Body of pancreas (tissue), 4 donors: Measurements from ENCODE around the gene WWOX. TPM values are rescaled to one million over a fixed set of nuclear protein-coding genes. Genes with fewer than 3 reads are reported as not detected.

Experiments used
- ATAC-seq: fragments of 150-250 bp; one replicate; pipeline ENCODE4 v1.9.1; 2016
- DNase-seq, 4 donors: peaks; one replicate each; pipeline ENCODE4 v3.0.0-alpha.2; 2019
- H3K27ac ChIP-seq, 4 donors: fragments of 200-600 bp; sonication (generic); 1 replicate in 3 of 4; 2 replicates in 1 of 4; pipeline versions ENCODE4 v1.5.1 to v1.6.1; 2016 to 2019; ENCODE audit warnings: mild to moderate bottlenecking in 1 of 4, mixed read lengths in 1 of 4, moderate library complexity in 1 of 4
- H3K27me3 ChIP-seq, 2 donors: fragments of 200-600 bp; sonication (generic); one replicate each; pipeline ENCODE4 v1.6.0; 2016; ENCODE audit warnings: mild to moderate bottlenecking in 1 of 2
- H3K36me3 ChIP-seq, 2 donors: fragments of 200-600 bp; sonication (generic); replicated peaks in 1 of 2; 2 replicates each; pipeline ENCODE4 v1.5.1; 2016; ENCODE audit warnings: low read depth in 2 of 2; ENCODE audit not compliant: insufficient read depth in 1 of 2
- H3K4me1 ChIP-seq: fragments of 200-600 bp; sonication (generic); one replicate; pipeline ENCODE4 v1.6.0; 2016
- H3K4me3 ChIP-seq, 2 donors: fragments of 200-600 bp; sonication (generic); 1 replicate in 1 of 2; 2 replicates in 1 of 2; pipeline ENCODE4 v1.5.1; 2016 to 2019
- H3K9me3 ChIP-seq, 3 donors: fragments of 200-600 bp; sonication (generic); 1 replicate in 2 of 3; 2 replicates in 1 of 3; pipeline ENCODE4 v1.5.1; 2016
- CTCF ChIP-seq, 7 experiments: fragments of 450-650 bp in 4 of 7; fragments of 200-600 bp in 3 of 7; sonication (generic) in 3 of 7; IDR thresholded peaks; one replicate each; pipeline ENCODE4 v1.5.1; 2016 to 2019; ENCODE audit warnings: antibody characterized with exemption in 7 of 7
- POLR2A ChIP-seq, 3 donors: fragments of 450-650 bp; IDR thresholded peaks; one replicate each; pipeline ENCODE4 v1.6.1; 2016; ENCODE audit warnings: antibody characterized with exemption in 3 of 3, mild to moderate bottlenecking in 2 of 3
- WGBS, 2 donors: methylation state at CpG; one replicate each; pipeline ENCODE4 v1.1.5; 2017; 5-methylcytosine and 5-hydroxymethylcytosine counted together
- intact Hi-C: fragments of 100-400 bp; cut with DNase I; formaldehyde crosslinking; loops from one replicate; pipeline ENCODE4 v1.15.1; 2023
- total RNA-seq, 2 donors: library from RNA; depleted of rRNA; stranded (reverse); fragments of >200 nt; gene quantifications; one replicate each; pipeline ENCODE4 v1.1.0, GENCODE V29; 2016

WWOX gene
- total RNA-seq, 2 donors from 2014 or later: 52.7 to 67.2 TPM

GRCh38 chr16:79067600-79067999 lies 968.1 kb downstream of the WWOX start:
- 85 to 93% methylated on average over 7 of the region's 7 CpGs for WGBS, 2 donors
- no peaks in the 10 kb centered on the region for H3K36me3 ChIP-seq
- no peaks in the 10 kb centered on the region for H3K9me3 ChIP-seq
- intact Hi-C loops: loop anchor here (10.0 kb wide), 1 partner anchor 63 kb away; no protein-coding TSS in a partner anchor
- TF ChIP-seq CTCF (IDR thresholded peaks at IDR 0.05) (no peak), POLR2A (IDR thresholded peaks at IDR 0.05) (no peak)
- DNase-seq (no peak), ATAC-seq (no peak)
- no peak overlapping the region for H3K4me3 ChIP-seq
- peaks cover 6% of the 10 kb centered on the region for H3K4me1 ChIP-seq
- no peaks in the 10 kb centered on the region for H3K27me3 ChIP-seq
- no peak overlapping the region for H3K27ac ChIP-seq

- 86 to 87% methylated on average over 12 of the region's 12 CpGs for WGBS, 2 donors
Measured at GRCh38 chr16:79069121-79069520, 969.7 kb downstream of the WWOX start.

GRCh38 chr16:79069633-79070032 lies 970.2 kb downstream of the WWOX start:
- 83 to 85% methylated on average over 1 of the region's 1 CpG for WGBS, 2 donors
- ATAC-seq (no peak), DNase-seq (no peak)
- intact Hi-C loops: loop anchor here (10.0 kb wide), 1 partner anchor 65 kb away; no protein-coding TSS in a partner anchor
- Histone ChIP-seq H3K27me3 (no peaks in the 10 kb centered on the region), H3K4me3 (no peak overlapping the region), H3K9me3 (no peaks in the 10 kb centered on the region), H3K27ac (no peak overlapping the region), H3K4me1 (peaks cover 6% of the 10 kb centered on the region), H3K36me3 (no peaks in the 10 kb centered on the region)
- TF ChIP-seq CTCF (IDR thresholded peaks at IDR 0.05) (no peak), POLR2A (IDR thresholded peaks at IDR 0.05) (no peak)

More at GRCh38 chr16:79069121-79069520, 969.7 kb downstream of the WWOX start:
- Histone ChIP-seq H3K27ac (no peak overlapping the region), H3K4me1 (peaks cover 6% of the 10 kb centered on the region), H3K4me3 (no peak overlapping the region), H3K27me3 (no peaks in the 10 kb centered on the region), H3K36me3 (no peaks in the 10 kb centered on the region), H3K9me3 (no peaks in the 10 kb centered on the region)
- TF ChIP-seq CTCF (IDR thresholded peaks at IDR 0.05) (no peak), POLR2A (IDR thresholded peaks at IDR 0.05) (no peak)
- DNase-seq: no peak
- ATAC-seq: no peak
- intact Hi-C loops: loop anchor here (10.0 kb wide), 1 partner anchor 64 kb away; no protein-coding TSS in a partner anchor

GRCh38 chr16:79071424-79071823 lies 972.0 kb downstream of the WWOX start:
- 46 to 61% methylated on average over 4 of the region's 4 CpGs for WGBS, 2 donors
- no peak overlapping the region for H3K27ac ChIP-seq
- no peaks in the 10 kb centered on the region for H3K36me3 ChIP-seq
- H3K27me3 ChIP-seq: no peaks in the 10 kb centered on the region
- intact Hi-C loops: no loop called here
- no peak for ATAC-seq
- peak; percentile 16 to 45 (median 37) for DNase-seq
- no peaks in the 10 kb centered on the region for H3K9me3 ChIP-seq
- peaks cover 5% of the 10 kb centered on the region for H3K4me1 ChIP-seq
- no peak overlapping the region for H3K4me3 ChIP-seq
- no peak for TF ChIP-seq POLR2A (IDR thresholded peaks at IDR 0.05)
- no peak for TF ChIP-seq CTCF (IDR thresholded peaks at IDR 0.05)

GRCh38 chr16:79072517-79072916 lies 973.1 kb downstream of the WWOX start:
- intact Hi-C loops: no loop called here

More at GRCh38 chr16:79072517-79072916, 973.1 kb downstream of the WWOX start:
- Histone ChIP-seq H3K4me1 (no peaks in the 10 kb centered on the region), H3K9me3 (no peaks in the 10 kb centered on the region), H3K27me3 (no peaks in the 10 kb centered on the region), H3K27ac (no peak overlapping the region), H3K4me3 (no peak overlapping the region), H3K36me3 (no peaks in the 10 kb centered on the region)
- WGBS, 2 donors: 86 to 90% methylated on average over 4 of the region's 4 CpGs
- TF ChIP-seq CTCF (IDR thresholded peaks at IDR 0.05) (no peak), POLR2A (IDR thresholded peaks at IDR 0.05) (no peak)
- ATAC-seq (no peak), DNase-seq (no peak)
